ENCODE results near the gene NPC1.
"Not testable (repeated sequence)": the region's sequence is repeated elsewhere in the genome, so short reads cannot be mapped to it uniquely, and the experiment has no call there.

NPC1 gene

GRCh38 chr18:23586249-23587196 is at the start of gene NPC1:
Gene NPC1 (minus strand): TSS chr18:23586506. CDS start chr18:23586343, 163 bp downstream.
- DNase-seq = peak; percentile 97

DNA sequence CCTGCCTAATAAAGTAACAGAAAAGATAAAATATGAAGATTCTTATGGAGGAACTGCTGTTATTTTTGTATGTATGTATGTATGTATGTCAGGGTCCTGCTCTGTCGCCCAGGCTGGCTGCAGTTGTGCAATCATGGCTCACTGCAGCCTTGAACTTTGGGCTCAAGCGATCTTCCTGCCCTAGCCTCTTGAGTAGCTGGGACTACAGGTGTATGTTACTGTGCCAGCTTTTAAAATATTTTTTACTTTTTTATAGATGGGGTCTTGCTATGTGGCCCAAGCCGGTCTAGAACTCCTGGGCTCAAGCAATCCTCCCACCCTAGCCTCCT is 49.7 kb upstream of the NPC1 start:
- no peak for DNase-seq

- DNase-seq = peak; percentile 21
These were observed 49.2 kb upstream of the NPC1 start for GRCh38 chr18:23635283-23636070.

DNA sequence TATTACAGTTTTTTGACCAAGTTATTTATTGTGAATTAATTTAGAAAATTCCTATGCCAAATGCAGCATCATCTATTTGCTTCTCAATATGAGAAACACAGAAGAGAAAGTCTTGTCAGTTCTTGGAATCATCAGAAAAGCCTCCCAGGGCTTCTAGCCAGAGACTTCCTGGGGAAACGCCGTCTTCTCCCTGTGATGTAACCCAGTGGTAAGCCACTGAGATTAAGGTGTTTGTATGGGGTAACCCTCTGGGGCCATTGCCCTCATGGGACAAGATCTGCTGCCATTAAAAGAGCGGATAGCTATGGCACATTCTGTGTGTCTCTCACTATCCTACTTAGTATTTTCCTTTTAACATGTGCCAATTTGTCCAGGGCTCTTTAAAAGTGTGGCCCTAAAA is 48.4 kb upstream of the NPC1 start:
- peak; percentile 35 for DNase-seq

GRCh38 chr18:23632615-23633014 is 46.3 kb upstream of the NPC1 start:
- no peak for DNase-seq

DNA sequence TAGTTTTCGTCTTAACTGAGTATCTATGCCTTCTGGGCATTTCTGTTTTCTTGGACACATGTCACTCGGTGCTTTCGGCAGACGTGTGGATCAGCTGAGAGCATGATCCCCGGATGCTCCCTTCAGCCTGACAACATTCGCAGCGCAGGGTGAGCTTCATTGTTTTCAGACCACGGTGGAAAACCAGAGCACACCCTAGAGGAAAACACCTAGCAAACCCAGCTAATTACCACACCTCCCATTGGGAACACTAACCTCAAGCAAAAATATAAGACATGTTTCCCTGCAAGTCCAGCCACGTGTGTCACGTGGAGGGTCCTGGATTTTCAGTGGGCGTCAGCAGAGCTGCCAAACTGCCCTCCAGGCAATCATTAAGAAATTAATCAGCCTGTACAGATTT is 45.4 kb upstream of the NPC1 start:
- DNase-seq = no peak

DNA sequence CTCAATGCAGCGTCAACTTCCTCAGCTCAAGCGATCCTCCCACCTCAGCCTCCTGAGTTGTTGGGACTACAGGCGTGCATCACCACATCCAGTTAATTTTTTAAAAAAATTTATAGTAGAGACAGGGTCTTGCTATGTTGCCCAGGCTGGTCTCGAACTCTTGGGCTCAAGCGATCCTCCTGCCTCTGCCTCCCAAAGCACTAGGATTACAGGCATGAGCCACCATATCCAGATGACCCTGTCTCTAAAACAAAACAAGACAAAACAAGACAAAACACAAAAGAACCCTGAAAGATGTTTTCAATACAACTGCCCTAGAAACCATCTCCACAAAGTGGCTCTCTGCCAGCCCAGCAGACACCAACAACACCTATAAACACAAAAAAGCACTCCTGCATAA is 45.0 kb upstream of the NPC1 start:
- no peak for DNase-seq

DNA sequence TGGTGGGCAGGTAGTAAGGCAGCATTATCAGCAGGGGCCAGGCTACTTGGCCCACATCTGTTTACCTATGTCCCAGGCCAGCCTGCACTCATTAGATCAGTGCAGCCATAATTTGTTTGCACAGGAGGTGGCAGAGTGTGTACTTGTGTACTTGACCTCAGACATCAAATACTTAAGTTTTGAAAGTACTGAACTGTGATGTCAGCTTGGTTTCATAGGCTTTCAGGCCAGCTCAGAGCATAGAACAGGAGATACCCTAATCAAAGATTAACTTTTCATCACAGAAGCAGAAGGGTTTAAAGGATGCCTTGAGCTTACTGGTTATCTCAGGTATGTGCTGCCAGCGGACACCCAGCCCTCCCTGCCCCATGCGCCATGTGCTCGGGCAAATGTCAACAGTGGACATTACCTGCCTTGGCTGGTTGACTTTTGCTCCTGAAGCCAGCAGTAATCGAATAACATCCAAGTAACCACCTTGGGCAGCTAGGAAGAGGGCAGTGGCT is 43.2 kb upstream of the NPC1 start:
- DNase-seq = no peak

DNA sequence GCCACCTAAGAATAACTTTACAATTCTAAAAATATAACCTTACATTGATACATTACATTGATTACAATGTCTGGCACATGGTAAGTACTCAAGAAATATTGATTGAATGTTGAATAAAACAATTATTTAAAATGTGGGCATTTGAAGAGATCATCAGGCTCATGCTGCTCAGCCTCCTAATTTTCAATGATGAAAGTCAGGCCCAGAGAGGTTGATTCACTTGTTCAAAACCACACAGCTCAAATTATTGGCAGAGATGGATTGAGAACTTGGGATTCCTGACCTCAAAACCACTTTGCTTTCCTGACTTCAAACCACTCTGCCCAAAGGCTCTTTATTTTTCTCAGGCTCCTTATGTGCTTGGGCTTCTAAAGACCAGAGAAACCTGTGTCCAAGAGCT is 41.7 kb upstream of the NPC1 start:
- no peak for DNase-seq

DNA sequence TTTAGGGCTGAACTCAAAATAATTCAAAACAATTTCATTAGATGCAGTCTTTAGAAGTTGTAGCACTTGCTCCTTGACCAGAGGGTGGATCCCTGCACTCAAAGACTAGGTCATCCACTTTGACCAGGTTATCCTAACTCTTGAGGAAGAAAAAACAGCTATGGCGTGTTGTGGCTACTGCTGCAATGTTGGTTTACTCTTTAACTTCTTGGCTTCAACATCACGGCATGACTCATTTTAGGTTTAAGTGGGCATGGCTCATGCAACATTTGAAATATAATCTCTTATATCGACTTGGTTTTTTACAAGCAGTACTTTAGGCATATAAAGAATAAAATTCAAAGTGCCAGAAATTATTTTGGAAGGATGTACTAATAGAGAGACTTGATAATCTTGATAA is 41.0 kb upstream of the NPC1 start:
- DNase-seq = no peak

DNA sequence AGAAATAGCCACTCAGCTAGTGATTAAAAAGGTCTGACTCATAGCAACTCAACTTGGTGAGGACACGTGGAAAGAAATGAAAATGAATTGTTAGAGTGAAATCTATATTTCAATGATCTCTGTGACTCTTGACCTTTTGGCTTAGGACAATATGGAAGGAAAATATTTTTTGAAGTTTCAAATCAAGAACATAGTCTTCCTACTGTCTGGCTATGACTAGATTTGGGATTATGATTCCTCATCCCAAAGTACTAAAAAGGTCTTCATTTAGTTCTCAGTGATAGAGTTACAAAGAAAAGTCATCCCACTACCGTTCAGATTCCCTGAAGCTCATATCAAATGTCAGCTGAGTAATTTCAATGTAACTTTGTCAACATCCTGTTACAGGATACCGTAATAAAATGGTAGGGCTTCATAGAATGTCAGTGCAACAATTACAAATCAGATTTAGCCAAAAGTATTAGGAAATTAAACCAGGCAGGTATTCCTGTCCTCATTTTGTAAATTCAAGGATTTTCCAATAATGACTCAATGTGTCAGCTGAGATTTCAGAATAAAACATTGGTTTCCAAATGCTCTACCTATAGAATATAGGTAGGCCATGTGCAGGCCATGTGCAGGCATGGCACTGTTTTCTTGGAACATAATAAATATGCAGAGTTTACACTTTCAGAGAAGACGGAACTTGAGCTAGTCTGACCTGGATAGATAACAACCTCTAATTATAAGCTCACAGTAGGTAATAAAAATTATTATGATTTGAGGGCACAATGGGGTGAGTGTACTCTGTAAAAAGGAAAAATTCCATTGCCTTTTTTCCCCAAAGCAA is 40.4 kb upstream of the NPC1 start:
- no peak for DNase-seq

DNA sequence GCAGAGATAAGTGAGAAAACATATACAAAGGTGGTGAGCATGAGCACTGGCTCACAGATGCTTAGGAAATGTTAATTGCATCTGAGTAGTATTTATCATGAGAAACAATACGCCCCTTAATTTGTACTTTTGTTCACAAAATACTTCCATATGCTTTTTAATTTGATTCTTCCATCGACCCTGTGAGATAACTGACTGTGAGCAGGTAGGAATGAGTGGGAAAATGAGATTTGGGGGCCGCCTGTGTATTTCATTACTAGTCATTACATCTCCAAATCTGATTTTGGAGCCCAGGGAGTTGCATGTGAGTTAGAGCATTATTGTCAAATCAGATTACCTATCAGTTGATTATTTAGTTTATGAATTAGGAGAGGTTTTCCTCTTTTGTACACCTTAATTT is 36.7 kb upstream of the NPC1 start:
- DNase-seq = no peak

- peak; percentile 45 for DNase-seq
These were observed 33.1 kb upstream of the NPC1 start for GRCh38 chr18:23619388-23619881.

- DNase-seq = peak; percentile 46
These were observed 32.6 kb upstream of the NPC1 start for GRCh38 chr18:23618862-23619387.

DNA sequence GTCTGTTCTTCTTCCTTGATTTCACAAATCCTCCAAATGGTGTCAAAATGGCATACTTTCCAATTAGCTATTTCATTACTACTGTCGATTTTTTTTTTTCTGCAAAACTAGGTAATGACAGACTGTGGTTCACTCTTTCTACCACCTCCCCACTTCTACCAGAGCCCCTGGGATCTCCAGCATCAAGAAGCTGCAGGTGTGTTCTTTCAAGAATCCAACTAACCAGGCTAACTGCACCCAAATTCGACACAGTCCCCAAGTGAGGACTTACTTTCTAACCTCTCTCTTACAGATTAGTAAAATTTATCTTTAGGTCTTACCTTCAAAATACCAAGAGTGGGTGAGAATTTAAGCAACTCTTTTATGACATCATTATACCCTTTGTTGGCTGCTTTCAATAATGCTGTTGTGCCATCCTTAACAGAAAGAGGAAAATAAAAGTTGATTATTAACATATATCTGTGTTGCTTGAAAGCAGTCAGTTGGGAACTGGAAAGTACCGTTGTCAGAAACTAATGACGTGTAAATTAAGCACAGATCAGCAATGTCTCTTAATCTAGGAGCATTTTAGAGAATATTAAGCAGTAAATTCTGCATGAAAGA is 31.2 kb upstream of the NPC1 start:
- no peak for DNase-seq

DNA sequence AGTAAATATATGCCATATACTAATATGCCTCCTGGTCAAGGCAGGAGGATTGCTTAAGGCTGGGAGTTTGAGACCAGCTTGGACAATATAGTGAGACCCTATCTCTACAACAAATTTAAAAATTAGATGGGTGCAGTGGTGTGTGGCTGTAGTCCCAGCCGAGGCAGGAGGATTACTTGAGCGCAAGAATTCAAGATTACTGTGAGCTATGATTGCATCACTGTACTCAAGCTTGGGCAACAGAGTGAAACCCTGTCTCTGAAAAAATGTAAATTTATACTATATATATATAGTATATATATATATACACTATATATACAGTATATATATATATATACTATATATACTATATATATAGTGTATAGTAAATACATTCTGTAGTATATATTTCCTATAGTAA is 30.0 kb upstream of the NPC1 start:
- no peak for DNase-seq

DNA sequence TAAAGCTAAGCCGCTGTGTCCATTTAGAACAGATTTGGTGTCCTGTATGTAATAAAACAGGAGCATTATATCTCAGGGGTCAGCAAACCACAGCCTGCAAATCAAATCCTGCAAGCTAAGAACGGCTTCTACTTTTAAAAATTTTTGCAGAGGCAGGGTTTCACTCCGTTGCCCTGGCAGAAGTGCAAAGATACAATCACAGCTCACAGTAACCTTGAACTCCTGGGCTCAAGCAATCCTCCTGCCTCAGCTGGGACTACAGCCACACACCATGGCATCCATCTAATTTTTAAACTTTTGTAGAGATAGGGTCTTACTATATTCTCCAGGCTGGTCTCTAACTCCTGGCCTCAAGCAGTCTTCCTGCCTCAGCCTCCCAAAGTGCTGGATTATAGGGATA is 28.6 kb upstream of the NPC1 start:
- DNase-seq = no peak

GRCh38 chr18:23614413-23614812 is 28.1 kb upstream of the NPC1 start:
- DNase-seq = no peak

- DNase-seq = not testable (repeated sequence)
These were observed 26.8 kb upstream of the NPC1 start for GRCh38 chr18:23613091-23613475.

DNA sequence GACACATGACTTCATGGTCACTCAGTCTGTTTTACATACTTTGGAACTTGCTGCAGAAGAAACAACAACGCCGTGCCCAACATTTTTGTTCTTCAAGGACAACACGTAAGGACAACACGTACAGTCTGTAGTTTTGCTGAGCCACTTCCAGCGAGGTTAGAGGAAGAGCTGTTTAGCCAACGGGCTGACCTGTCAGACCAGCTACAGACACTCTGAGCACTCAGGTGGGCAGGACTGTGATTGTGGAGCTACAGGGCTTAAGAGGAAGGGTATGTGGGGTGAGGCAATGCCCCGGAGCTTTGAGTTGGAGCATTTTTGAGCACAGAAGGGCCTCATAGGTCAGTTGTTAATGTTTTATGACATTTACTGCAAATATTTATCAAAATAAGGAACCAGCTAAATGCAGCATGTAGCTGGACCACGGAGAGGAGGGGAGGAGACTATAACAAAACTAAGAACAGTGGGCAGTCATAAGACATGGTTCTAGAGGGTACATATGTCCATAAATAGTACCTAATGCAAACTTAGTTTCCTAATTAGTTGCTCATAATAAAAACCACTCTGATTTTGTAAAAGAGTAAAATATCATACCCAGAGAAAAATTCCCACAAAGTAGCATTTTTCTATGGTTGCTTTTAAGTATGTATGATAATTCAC is 26.3 kb upstream of the NPC1 start:
- no peak for DNase-seq

DNA sequence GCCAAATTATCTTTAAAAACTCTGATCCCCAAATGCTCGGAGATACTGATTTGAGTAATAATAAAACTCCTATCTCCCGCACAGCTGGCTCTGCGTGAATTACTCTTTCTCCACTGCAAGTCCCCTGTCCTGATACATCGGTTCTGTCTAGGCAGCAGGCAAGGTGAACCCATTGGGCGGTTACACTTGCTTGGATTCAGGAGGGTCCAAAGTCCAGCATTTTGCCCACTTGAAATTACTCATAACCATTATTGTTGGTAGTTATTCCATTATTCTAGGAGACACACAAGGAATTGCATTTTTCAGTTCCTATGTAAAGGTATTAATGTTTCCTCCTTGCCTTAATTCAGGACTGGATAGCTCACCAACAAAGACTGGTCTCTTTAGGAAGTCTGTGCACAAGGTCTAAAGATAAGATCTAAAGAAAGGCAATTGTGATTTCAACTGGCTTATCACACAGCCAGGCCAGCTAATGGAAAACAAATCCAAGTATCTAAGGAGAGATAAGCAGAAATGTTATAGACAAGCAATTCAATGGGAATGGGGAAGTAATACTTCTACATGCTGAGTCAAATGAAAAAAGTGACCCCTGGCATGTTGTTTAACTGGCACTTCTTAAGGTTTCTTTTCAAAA is 23.2 kb upstream of the NPC1 start:
- DNase-seq = no peak

Measured in hematopoietic multipotent progenitor cell treated with erythropoietin and hydrocortisone succinate and interleukin-3 and kit ligand, for 4 days (in vitro differentiated cells).